Spinal cord (tissue), 10 donors: ENCODE data around the gene ALOX12B. TPM values are rescaled to one million over a fixed set of nuclear protein-coding genes. Genes with fewer than 3 reads are reported as not detected.

Experiments used
- DNase-seq, 6 donors: peaks; one replicate each; pipeline versions ENCODE4 v3.0.0 to v3.0.0-alpha.2; 2013 to 2015; ENCODE audit warnings: low spot score in 6 of 6, low read depth in 4 of 6
- H3K27ac ChIP-seq: one replicate; pipeline ENCODE4 v1.5.1; 2013; ENCODE audit warnings: low read depth, low read length, control low read depth
- H3K27me3 ChIP-seq: one replicate; pipeline ENCODE4 v1.6.1; 2013; ENCODE audit warnings: low read length; ENCODE audit not compliant: control insufficient read depth, insufficient read depth
- H3K36me3 ChIP-seq: one replicate; pipeline ENCODE4 v1.6.1; 2013; ENCODE audit warnings: low read length; ENCODE audit not compliant: control insufficient read depth, insufficient read depth
- H3K4me1 ChIP-seq: one replicate; pipeline ENCODE4 v1.6.1; 2013; ENCODE audit warnings: low read length; ENCODE audit not compliant: control insufficient read depth, insufficient read depth
- H3K4me3 ChIP-seq: one replicate; pipeline ENCODE4 v1.5.1; 2013; ENCODE audit warnings: low read depth, low read length, control low read depth
- H3K9me3 ChIP-seq: one replicate; pipeline ENCODE4 v1.6.1; 2013; ENCODE audit warnings: low read length; ENCODE audit not compliant: control insufficient read depth, insufficient read depth
- WGBS: methylation state at CpG from one replicate; pipeline ENCODE4 v1.1.5; 2013; ENCODE audit warnings: missing lambda C conversion rate; ENCODE audit not compliant: insufficient coverage; 5-methylcytosine and 5-hydroxymethylcytosine counted together
- polyA plus RNA-seq, 2 donors: library from polyadenylated mRNA; unstranded; fragments of 120-200 nt; gene quantifications; one replicate each; pipeline ENCODE4 v1.2.1, GENCODE V29; 2013; ENCODE audit not compliant: insufficient read length in 2 of 2
- total RNA-seq, 2 donors: library from RNA; depleted of rRNA in 1 of 2; stranded (reverse); fragments of 120-200 nt in 1 of 2; fragments of >200 nt in 1 of 2; gene quantifications; one replicate each; pipeline versions ENCODE4 v1.2.3 to v1.2.4, GENCODE V29; 2013 to 2014
- donor health status: healthy.

Gene ALOX12B
- total and polyA plus RNA-seq, 4 donors, result 0.30 to 1.1 (median 0.60) TPM; not detected in 1

GRCh38 chr17:8119581-8120519 is 32.3 kb upstream of the ALOX12B start:
- peak overlapping the region; percentile 84 for H3K4me3 ChIP-seq
- no peaks in the 10 kb centered on the region for H3K9me3 ChIP-seq
- peaks cover 65% of the 10 kb centered on the region for H3K4me1 ChIP-seq
- DNase-seq, result peak in 4 of 6 donors; percentile 88 to 98 (median 94)
- no peaks in the 10 kb centered on the region for H3K36me3 ChIP-seq
- 0% methylated on average over 14 of the region's 28 CpGs for WGBS
- H3K27me3 ChIP-seq, result peaks cover 57% of the 10 kb centered on the region
- peak overlapping the region; percentile 92 for H3K27ac ChIP-seq

- H3K4me1 ChIP-seq, result peaks cover 56% of the 10 kb centered on the region
- peak overlapping the region; percentile 92 for H3K27ac ChIP-seq
- 0% methylated on average over 27 of the region's 38 CpGs for WGBS
- DNase-seq, result peak in 4 of 6 donors; percentile 79 to 97 (median 89)
- H3K36me3 ChIP-seq, result no peaks in the 10 kb centered on the region
- H3K4me3 ChIP-seq, result peak overlapping the region; percentile 84
- H3K9me3 ChIP-seq, result no peaks in the 10 kb centered on the region
- peaks cover 57% of the 10 kb centered on the region for H3K27me3 ChIP-seq
Measured at GRCh38 chr17:8118769-8119580, 31.5 kb upstream of the ALOX12B start.

GRCh38 chr17:8117980-8118768 is 30.7 kb upstream of the ALOX12B start, which contains the start of gene ALOXE3:
Gene ALOXE3, minus strand, starts transcription at chr17:8118514. Its CDS starts 524 bp downstream, at chr17:8117990.
- Histone ChIP-seq H3K4me1 (peaks cover 48% of the 10 kb centered on the region), H3K27ac (peak within 1 kb of the TSS; percentile 92), H3K36me3 (no peaks in the 10 kb centered on the region), H3K9me3 (no peaks in the 10 kb centered on the region), H3K4me3 (peak within 1 kb of the TSS; percentile 84), H3K27me3 (peaks cover 51% of the 10 kb centered on the region)
- DNase-seq, result peak in 2 of 6 donors; percentile 61 to 64
- under 1% methylated on average over 28 of the region's 33 CpGs for WGBS

- DNase-seq, result peak in 1 of 6 donors; percentile 27
- Histone ChIP-seq H3K9me3 (no peaks in the 10 kb centered on the region), H3K27me3 (peaks cover 49% of the 10 kb centered on the region), H3K4me1 (peaks cover 41% of the 10 kb centered on the region), H3K27ac (no peak overlapping the region), H3K36me3 (no peaks in the 10 kb centered on the region), H3K4me3 (peak overlapping the region; percentile 84)
- 7% methylated on average over 17 of the region's 18 CpGs for WGBS
Measured at GRCh38 chr17:8117367-8117979, 30.0 kb upstream of the ALOX12B start.

GRCh38 chr17:8116776-8117175 is 29.3 kb upstream of the ALOX12B start:
- H3K27ac ChIP-seq, result no peak overlapping the region
- DNase-seq, result peak in 1 of 6 donors; percentile 5
- 71% methylated on average over 18 of the region's 18 CpGs for WGBS
- H3K27me3 ChIP-seq, result peaks cover 54% of the 10 kb centered on the region
- H3K9me3 ChIP-seq, result no peaks in the 10 kb centered on the region
- H3K4me1 ChIP-seq, result peaks cover 34% of the 10 kb centered on the region
- H3K36me3 ChIP-seq, result no peaks in the 10 kb centered on the region
- H3K4me3 ChIP-seq, result no peak overlapping the region

GRCh38 chr17:8110907-8111306 is 23.4 kb upstream of the ALOX12B start:
- H3K27me3 ChIP-seq, result peaks cover 63% of the 10 kb centered on the region
- H3K4me1 ChIP-seq, result peaks cover 11% of the 10 kb centered on the region
- WGBS, result 95% methylated on average over 6 of the region's 6 CpGs
- H3K4me3 ChIP-seq, result no peak overlapping the region
- no peak for DNase-seq
- H3K27ac ChIP-seq, result no peak overlapping the region
- no peaks in the 10 kb centered on the region for H3K36me3 ChIP-seq
- H3K9me3 ChIP-seq, result no peaks in the 10 kb centered on the region

- Histone ChIP-seq H3K4me1 (peaks cover 11% of the 10 kb centered on the region), H3K27me3 (peaks cover 59% of the 10 kb centered on the region), H3K36me3 (no peaks in the 10 kb centered on the region), H3K27ac (no peak overlapping the region), H3K4me3 (no peak overlapping the region), H3K9me3 (no peaks in the 10 kb centered on the region)
- 15% methylated on average over 10 of the region's 10 CpGs for WGBS
- DNase-seq, result no peak
Measured at GRCh38 chr17:8110456-8110804, 22.9 kb upstream of the ALOX12B start.

GRCh38 chr17:8109661-8110455 is 22.3 kb upstream of the ALOX12B start:
- Histone ChIP-seq H3K27ac (no peak overlapping the region), H3K36me3 (no peaks in the 10 kb centered on the region), H3K4me3 (peak overlapping the region; percentile 24), H3K9me3 (no peaks in the 10 kb centered on the region), H3K27me3 (peaks cover 53% of the 10 kb centered on the region), H3K4me1 (peaks cover 11% of the 10 kb centered on the region)
- WGBS, result 5% methylated on average over 55 of the region's 63 CpGs
- peak in 3 of 6 donors; percentile 1 to 48 (median 41) for DNase-seq
